Hematopoietic multipotent progenitor cell treated with erythropoietin and hydrocortisone succinate and interleukin-3 and kit ligand, for 17 days (in vitro differentiated cells): ENCODE results near the gene FAM114A1.
"Not testable (repeated sequence)": the region's sequence is repeated elsewhere in the genome, so short reads cannot be mapped to it uniquely, and the experiment has no call there.

Experiments
- DNase-seq: peaks from one replicate; pipeline ENCODE4 v3.0.0-alpha.2; 2015; ENCODE audit warnings: low spot score

FAM114A1 gene

DNA sequence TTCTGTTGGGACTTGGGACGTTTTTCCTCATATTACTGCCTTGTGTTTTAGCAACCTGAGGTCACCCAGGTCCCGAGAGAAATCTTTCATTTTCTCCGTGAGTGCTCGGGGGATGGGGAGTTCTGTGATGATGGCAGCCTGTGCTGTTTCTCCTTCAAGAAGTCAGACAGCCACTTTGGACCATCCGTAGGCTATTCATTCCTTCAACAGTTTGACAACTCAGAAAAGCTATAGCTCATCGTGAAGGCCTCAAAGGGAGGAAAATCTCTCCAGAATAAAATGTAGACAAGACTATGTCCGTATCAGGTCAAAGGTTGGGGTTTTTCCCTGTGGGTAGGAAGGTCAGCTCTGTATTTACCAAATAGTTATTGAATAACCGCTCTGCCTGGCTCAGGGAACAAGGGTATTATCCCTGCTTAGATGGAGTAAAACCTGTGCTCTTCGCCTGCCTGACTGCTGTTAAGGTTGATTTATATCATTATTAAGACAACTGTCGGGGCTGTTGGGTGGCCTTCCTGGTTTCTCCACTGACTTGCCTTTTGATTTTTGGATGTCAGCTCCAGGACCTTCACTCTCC, 36.6 kb downstream of the FAM114A1 start:
- DNase-seq, result no peak

DNA sequence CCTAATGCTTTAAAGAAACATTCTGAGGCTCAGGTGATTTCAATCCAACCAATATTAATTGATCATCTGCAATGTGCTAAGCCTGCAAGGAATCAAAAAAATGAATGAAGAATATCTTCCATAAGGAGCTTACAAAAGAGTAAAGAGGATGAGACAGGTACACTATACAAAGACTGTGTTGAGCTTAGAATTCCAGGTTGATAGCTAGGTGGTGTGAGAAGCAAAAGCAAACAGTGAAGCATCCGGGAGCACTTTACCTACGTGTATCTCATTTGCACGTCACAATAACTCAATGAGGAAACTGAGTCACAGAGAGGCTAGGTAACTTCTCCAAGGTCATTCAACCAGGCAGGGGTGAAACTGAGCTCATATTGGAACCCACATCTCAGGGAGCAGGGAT, 37.1 kb downstream of the FAM114A1 start:
- DNase-seq, result no peak

DNA sequence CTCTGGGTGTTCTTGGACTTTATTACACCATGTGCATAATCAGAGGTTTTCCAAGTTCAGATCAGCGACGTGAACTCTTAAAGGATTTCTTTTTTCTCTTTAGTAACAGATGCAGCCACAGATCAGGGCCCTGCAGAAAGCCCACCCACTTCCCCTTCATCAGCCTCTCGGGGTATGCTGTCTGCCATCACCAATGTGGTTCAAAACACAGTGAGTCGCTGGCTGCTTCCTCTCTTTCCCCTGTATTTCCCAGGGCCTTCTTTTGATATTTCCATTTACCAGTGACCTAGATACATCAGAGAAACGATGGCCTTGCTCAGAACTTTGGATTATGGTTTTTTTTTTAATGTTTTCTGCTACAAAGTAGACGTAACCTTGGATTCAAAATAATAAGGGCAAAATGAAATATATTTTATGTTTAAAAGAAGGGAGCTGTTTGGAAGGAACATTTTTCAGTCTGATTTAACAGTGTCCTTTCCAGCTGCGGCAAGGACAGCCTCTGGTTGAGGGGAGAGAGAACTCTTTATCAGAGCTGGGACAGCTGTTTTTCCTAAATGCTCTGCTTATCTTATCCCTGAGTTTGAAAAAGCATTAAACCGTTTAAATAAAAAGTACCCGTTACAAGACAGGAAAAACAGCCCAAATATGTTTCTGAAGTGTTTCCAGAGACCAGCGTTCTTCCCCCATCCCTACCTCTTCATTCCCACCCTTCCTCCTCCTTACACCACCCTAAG, 38.2 kb downstream of the FAM114A1 start:
- DNase-seq, result no peak

DNA sequence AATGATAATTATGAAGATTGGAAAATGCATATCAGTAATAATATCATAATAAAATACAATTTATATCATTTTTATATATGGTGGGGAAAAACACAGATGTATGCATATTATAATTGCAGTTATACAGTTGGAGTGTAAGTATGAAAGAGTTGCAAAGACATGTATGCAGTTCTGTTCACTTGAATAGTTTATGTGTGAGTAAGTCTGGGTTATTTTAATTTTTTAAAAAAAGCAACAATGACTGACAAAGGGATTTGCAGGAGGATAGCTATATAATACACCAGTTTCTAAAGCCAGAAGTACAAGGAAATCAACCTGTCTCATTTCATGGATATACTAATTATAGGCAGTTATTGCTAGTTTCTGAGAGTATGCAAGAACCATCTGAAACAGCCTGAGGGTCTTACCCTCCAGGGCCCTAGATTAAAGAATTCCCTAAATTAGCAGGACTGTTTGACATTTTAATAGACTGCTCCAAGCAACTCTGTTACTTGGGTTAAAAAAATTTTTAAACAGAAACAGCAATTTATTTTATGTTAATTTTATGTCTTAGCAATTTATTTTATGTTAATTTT, 40.2 kb downstream of the FAM114A1 start:
- no peak for DNase-seq

DNA sequence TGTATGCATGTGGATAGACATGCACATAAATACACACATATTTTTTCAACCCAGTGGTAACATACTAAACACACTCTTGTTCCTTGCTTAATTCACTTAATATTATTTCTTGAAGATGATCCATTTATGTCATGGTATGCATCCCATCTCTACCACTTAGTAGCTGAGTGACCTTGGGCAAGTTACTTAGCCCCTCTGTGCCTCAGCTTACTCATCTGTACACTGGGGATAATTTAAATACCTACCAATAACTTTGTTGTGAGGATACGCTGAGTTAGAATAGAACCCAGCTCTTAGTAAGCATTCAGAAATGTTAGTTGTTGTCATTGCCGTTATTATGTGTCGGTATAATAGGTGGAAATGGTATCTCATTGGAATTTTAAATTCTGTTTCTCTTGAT, 41.4 kb downstream of the FAM114A1 start:
- DNase-seq, result no peak

DNA sequence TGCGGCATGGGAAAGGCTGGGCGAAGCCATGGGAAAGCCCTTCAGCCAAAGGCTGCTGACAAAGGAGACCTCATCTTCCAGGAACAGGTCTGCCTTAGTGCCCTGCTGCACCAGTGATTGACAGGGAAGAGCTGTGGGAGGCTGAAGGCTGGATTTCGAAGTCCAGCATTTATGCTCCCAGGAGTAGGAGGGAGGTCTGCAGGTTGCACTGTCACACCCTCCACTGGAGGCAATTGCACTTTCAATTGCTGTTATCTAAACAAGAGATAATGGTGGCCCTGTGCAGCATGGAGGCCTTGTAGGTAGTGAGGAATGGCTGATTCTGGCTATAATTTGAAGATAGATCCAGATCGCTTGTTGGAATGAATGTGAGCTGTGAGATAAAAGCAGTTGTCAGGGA, 43.7 kb downstream of the FAM114A1 start:
- no peak for DNase-seq

DNA sequence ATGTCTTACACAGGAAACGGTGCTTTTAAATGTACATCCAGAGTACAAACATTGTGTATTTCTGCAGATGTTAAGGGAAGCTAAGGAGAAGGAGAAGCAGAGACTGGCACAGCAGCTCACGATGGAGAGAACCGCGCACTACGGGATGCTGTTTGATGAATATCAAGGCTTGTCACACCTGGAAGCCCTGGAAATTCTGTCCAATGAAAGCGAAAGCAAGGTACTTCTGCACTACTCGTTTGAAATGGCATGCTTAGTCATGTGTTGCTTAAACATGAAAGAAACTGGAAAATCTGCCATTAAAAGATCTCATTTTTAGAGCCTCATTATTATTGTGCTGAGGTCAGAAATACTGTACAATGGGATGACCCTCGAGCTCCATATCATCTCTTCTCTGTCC, 47.2 kb downstream of the FAM114A1 start:
- no peak for DNase-seq

DNA sequence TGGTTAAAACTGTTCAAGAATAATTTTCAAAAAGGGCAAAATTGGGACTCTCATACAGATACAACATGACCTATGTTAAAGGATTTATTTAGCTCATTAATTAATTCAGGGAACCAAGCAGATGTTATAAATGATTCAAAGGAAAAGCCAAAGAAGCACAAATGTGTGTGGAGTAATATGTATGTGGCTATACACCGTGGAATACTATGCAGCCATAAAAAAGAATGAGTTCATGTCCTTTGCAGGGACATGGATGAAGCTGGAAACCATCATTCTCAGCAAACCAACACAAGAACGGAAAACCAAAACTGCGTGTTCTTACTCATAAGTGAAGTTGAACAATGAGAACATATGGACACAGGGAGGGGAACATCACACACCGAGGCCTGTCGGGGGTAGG, 48.7 kb downstream of the FAM114A1 start:
- DNase-seq, result not testable (repeated sequence)

DNA sequence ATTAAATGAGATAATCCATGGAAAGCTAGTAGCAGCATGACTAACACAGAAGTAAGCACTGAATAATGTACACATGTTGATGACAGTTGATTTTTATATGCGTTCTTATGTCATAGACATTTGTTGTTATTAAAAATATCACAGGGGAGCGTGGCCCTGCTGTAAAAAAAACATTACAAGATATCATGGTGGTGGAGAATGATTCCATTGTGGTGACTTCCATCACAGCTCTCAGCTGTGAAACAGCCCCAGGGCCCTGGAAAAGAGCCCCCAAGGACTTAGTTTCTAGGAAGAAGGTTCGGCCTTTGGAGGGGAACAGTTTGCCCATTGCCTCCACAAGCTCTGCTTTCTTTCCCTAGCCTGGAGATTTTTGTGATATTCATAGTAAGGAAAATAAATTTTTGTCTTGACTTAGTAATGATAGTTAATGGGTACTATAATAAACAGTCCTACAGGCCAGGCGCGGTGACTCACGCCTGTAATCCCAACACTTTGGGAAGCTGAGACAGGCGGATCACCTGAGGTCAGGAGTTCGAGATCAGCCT, 49.9 kb downstream of the FAM114A1 start:
- DNase-seq, result no peak

DNA sequence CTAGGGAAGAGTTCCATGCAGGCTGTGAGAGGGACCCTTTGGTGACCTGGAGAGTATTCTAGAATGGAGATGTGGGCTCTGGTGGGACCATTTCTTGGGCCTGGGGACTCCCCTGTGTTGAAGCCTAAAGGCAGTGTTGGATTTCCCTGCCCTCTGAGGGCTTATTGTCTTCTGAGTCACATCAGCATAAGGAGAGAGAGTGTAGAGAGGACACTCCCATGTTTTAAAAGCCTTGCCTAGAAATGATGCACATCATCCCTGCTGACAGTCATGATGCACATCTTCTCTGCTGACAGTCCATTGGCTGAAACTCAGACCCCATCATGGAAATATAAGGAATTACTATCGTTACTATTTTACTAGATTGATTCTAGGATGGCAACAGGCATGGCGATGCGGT, 51.9 kb downstream of the FAM114A1 start:
- DNase-seq, result no peak

DNA sequence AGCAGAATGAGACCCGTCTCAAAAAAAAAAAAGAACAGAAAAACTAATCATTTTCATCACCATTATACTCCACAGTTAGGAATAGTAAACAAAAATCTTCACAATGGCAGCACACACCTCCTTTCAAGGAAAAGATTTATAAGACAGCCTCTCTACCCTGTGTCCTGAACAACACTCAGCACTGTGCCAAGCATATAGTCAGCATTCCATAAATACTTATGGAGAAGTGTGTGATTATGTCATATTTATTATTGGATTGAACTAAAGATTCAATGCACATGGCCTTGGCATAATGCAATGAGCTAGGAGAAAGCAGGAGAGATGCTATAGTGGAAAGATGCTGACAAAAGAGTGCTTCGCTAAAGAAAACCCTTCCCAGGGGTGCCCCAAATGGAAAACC, 52.6 kb downstream of the FAM114A1 start:
- DNase-seq, result no peak

DNA sequence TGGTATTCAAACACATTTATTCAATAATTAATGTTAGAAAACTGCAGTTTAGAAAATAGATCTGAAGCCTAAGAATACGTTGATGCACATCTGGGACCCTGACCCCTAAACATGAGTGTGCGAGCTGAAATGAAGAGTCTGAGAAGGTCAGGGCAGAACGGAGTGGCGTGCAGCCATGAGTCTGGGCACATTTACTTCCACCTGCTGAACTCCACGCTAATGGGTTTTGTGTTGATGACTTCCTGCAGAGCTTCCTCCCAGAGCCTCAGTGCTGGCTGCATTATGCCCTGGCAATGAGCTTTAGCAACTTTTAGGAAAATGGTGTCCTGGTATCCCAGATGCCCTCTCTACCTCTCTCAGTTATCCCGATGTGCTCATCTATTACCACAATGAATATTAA, 53.1 kb downstream of the FAM114A1 start:
- DNase-seq, result no peak

DNA sequence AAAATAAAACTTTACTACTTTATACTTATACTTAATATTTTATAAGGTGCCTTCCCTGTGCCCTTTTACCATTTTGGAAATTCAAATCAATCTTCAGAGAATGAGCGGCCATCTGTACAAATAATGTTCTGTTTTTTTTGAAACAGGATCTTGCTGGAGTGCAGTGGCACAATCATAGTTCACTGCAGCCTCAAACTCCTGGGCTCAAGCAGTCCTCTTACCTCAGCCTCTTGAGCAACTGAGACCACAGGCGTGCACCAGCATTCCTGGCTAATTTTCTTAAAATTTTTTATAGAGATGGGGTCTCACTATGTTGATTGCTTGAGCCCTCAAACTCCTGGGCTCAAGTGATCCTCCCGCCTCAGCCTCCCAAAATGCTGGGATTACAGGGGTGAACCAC, 53.5 kb downstream of the FAM114A1 start:
- no peak for DNase-seq

DNA sequence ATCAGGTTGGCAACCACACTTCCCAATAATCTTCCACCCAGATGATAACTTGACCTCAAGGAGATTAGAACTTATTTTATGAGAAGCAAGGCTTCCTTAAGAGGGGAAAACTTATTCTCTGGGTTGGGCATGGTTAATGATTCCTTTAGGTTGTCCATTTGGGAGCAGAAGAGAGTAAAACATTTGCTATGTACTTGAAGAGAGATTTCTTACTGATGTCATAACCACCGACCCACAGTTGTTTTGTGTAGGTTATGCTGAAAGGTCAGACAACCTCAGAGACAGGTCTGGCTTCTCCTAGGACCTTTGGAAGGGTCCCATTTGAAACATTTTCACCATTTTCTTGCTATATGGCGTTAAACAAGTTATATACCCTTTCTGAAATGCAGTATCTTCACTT, 56.1 kb downstream of the FAM114A1 start:
- no peak for DNase-seq

DNA sequence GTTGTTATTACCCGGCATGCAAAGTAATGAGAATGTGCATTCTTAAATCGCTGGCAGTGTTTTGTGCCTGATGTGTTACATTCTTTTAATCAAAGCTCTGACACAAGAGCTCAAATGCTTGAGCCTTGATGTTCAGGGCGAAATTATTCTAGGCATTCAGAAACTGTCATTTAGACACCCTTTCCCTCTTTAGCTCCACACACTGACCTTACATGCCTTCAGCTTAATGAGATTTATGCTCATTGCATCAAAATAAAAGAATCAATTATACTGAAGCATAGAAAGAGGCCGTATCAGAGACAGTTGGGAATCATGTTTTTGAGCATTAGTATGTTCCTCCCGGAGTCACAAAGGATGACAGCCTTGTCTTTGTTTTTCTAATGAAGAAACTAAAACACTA, 56.7 kb downstream of the FAM114A1 start:
- DNase-seq, result no peak

DNA sequence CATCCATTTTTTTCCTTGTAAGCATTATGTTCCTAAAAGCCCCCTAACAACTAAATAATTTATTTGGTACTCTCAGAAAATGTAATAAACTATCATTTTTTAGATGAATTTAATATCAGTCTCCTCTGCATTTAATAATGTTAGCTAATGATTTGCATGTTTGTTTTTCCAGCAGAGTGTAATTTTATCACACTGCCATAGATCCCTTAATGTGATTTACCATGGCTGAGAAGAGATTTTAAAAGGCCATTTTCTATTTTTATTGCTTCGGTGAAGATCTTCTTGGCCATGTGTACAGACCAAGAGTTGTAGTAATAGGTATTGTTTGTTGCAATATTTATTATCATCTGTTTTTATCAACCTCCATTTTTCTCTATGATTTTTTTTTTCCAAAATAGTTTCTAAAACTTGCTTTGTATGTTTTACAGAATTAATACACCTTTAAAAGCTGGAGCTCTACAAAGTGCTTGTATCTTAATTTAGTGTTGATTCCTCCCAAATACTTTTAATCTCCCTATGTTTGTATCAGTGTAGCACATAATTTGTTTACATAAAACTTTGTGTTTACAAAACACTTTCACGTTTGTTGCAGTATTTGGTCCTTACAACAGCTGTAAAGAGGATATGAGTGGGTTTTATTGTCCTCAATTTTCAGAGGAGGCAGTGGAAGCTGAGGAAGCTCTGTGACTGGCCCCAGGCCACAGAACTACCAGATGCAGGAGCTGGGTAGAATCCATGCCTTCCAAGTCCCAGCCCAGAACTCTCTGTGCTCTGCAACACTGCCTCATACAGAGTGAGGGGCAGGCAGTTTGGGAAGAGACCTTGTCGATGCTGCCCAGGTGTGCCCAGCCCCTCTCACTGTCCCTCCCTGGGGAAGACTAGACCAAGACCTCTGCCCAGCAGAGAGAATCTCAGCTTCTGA, 58.1 kb downstream of the FAM114A1 start:
- no peak for DNase-seq

DNA sequence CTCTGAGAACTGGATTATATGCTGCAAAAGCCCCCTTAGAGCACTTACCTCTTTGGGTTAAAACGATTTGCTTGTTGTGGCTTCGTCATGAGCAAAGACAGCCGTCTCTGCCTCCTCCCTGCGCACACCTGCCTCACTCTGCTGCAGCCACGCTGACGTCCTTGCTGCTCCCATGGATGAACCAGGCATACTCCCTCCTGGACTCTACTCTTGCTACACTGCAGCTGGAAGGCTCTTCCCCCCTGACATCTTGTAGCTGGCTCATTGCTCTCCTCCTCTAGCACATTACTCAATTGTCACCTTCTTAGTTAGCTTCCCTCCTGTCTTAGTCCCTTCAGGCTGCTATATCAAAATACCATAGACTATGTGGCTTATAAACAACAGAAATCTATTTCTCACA, 59.3 kb downstream of the FAM114A1 start:
- no peak for DNase-seq

DNA sequence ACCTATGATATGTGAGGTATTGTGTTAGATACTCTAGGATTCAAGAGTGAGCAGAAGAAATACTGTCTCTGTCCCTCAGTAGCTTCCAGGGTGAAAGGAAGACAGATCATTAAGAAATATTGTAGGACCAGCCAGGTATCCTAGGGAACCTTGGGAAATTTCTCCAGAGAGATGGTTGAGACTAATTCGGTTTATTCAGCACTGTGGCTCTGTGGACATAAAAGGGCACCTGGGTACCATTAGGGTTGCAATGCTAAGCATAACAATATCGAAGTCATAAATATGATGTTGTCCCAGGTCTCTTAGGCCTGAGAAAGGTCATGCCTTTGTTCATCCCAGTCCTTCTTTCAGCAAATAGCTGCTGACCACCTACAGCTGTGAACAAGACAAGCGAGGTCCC, 61.0 kb downstream of the FAM114A1 start:
- DNase-seq, result no peak

DNA sequence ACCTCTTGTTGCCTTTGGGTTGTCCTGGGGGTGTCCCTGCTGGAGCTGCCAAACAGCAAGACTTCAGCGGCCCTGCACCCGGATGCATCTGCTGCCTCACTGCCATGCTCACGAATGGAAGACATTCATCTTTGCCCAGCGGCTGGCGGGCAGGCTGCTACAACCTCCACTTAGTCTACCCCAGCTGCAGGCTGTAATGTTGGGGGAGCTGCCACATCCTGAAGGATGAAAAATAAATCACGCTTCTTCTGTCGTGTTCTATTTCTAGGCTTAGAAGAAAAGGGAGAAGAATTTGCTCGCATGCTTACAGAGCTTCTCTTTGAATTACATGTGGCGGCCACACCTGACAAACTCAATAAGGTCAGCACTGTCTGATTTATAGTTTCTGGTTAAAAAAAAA, 61.4 kb downstream of the FAM114A1 start:
- DNase-seq, result no peak

DNA sequence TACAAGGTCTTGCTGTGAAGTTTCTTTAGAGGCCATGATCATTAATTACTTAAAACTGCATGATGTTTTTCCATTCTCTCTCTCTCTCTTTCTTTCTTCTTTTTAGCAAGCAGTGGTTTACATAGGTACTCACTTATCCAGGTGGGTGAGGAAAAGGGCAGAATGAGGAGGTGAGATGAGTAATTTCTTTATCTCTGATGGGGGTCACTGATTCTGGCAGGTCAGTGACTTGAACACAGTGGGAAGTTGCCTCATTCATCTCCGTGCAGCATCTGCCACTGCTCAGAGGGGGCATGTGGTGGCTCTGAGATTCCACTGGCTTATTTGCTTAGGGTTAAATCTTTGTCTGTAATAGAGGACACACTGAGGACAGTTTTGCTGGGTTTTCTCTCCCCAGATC, 62.6 kb downstream of the FAM114A1 start:
- no peak for DNase-seq

DNA sequence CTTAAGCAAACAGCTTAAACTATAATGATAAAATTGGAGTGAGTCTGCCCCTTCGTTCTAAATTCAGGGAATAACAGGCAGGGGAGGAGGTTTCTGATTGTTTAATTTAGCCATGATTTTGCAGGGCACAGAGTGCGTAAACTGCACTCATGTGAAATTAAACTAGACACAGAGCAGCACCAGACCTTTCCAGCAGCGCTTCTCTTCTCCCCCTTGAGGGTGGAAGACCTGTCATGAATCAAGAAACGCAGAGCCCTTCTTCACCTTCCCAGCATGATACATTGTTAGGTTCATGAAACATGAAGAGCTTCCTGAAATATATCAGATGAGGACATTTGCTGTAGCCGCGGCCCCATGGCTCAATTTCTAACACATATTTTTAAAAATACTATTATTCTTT, 63.1 kb downstream of the FAM114A1 start:
- no peak for DNase-seq

DNA sequence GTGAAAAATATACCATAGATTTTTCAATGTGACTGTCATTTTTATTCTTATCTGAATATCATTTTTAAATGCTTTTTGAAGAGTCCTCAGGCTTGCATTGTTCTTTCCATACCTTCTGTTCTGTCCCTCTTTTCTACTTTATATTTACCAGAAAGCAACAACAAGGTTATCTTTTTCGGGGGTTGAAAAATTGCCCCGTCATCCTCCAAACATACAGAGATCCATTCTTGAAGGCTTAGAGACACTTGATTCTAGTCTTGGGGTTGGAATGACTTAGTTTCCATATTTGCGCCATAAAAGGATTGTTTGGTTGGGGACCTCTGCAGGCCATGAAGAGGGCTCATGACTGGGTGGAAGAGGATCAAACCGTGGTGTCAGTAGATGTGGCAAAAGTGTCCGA, 63.5 kb downstream of the FAM114A1 start:
- DNase-seq, result no peak
